Large intestine (tissue), 3 donors: ENCODE results near the gene RNF149. TPM values are rescaled to one million over a fixed set of nuclear protein-coding genes. Genes with fewer than 3 reads are reported as not detected.

Experiments used
- DNase-seq, 2 donors: peaks; one replicate each; pipeline versions ENCODE4 v3.0.0 to v3.0.0-alpha.2; 2013
- H3K27ac ChIP-seq: one replicate; pipeline ENCODE4 v1.5.1; 2013; ENCODE audit warnings: low read length
- H3K27me3 ChIP-seq: 2 replicates; pipeline ENCODE4 v1.6.1; 2013; ENCODE audit warnings: low read length; ENCODE audit not compliant: control insufficient read depth, insufficient read depth
- H3K36me3 ChIP-seq: 2 replicates; pipeline ENCODE4 v1.6.1; 2013; ENCODE audit warnings: low read length; ENCODE audit not compliant: control insufficient read depth, insufficient read depth
- H3K4me1 ChIP-seq: one replicate; pipeline ENCODE4 v1.6.1; 2013; ENCODE audit warnings: low read length; ENCODE audit not compliant: control insufficient read depth, insufficient read depth
- H3K4me3 ChIP-seq: one replicate; pipeline ENCODE4 v1.5.1; 2013; ENCODE audit warnings: low read length
- H3K9me3 ChIP-seq: one replicate; pipeline ENCODE4 v1.6.1; 2013; ENCODE audit warnings: mild to moderate bottlenecking, low read depth, low read length, moderate library complexity; ENCODE audit not compliant: control insufficient read depth
- WGBS: methylation state at CpG from one replicate; pipeline ENCODE4 v1.1.5; 2013; ENCODE audit warnings: low lambda C conversion rate; ENCODE audit not compliant: insufficient coverage; 5-methylcytosine and 5-hydroxymethylcytosine counted together
- polyA plus RNA-seq: library from polyadenylated mRNA; unstranded; fragments of 120-200 nt; gene quantifications from one replicate; pipeline ENCODE4 v1.2.1, GENCODE V29; 2013

RNF149 gene
- polyA plus RNA-seq, 1 donor, result 68.9 TPM

DNA sequence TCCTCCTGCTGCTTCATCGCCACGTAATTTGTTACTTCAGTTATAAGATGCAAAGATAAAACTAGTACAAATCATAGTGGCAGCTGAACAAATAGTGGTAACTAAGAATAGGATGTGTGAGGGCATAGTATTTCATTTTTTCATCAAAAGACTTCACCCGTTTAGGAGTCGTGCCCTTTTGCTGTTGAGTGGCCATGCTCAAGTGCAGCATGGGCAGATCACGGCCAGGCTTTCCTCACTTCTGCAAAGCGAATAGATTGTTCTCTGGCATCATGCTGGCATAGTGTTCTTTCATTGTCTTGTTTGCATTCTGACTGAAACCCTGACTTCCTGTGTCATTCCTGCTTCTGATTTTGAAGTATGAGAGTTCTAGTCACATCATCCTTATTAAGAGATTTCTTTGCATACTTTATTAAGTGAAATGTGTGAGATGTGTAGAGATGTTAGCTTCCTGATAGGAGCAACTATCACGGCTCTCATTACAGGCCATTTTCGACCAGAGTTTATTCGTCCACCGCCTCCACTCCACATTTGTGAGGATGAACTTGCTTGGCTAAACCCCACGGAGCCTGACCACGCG is 44.1 kb downstream of the RNF149 start:
- no peaks in the 10 kb centered on the region for H3K27me3 ChIP-seq
- H3K27ac ChIP-seq, result no peak overlapping the region
- peaks cover 11% of the 10 kb centered on the region for H3K4me1 ChIP-seq
- H3K4me3 ChIP-seq, result no peak overlapping the region
- no peaks in the 10 kb centered on the region for H3K9me3 ChIP-seq
- H3K36me3 ChIP-seq, result peaks cover 60% of the 10 kb centered on the region
- DNase-seq, result no peak
- 80% methylated on average over 1 of the region's 13 CpGs for WGBS

DNA sequence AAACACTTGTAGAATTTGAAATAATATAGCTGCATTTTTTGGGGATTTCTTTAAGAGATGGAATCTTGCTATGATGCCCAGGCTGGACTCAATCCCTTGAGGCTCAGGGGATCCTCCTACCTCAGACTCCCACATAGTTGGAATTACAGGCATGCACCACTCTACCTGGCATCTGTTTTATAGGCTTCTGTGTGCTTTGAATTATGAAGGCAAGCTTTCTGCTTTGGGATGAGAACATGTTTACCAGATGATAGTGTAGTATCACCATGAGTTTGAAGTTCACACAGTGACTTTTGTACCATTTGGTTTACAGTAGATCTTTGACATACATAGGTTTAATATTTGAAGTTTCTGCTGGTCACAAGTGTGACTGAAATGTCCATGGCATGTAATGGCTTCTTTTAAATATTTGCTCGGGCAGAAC is 45.1 kb downstream of the RNF149 start:
- no peaks in the 10 kb centered on the region for H3K9me3 ChIP-seq
- no CpG with 5 or more reads among the region's 1 CpG for WGBS
- H3K4me3 ChIP-seq, result no peak overlapping the region
- H3K4me1 ChIP-seq, result peaks cover 11% of the 10 kb centered on the region
- H3K36me3 ChIP-seq, result peaks cover 62% of the 10 kb centered on the region
- peak overlapping the region; percentile 75 for H3K27ac ChIP-seq
- no peaks in the 10 kb centered on the region for H3K27me3 ChIP-seq
- peak in 1 of 2 donors; percentile 72 for DNase-seq

DNA sequence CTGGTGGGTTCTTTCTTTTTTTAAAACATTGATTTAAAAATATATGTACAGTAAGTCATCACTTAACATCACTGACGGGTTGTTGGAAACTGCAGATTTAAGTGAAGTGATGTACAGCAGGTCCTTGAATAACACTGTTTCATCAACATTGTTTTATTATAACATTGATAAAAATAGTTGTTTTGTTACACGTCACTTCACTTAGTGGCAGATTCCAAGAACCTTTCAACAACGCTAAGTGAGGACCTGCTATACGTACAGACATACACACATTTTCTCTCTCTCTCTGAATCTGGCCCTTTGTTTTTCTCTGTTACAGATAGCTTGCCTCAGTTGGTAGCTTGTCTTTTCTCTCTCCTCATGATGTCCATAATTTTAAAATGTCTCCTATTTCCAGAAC is 46.4 kb downstream of the RNF149 start:
- no CpG with 5 or more reads among the region's 4 CpGs for WGBS
- Histone ChIP-seq H3K9me3 (no peaks in the 10 kb centered on the region), H3K4me1 (peaks cover 11% of the 10 kb centered on the region), H3K4me3 (no peak overlapping the region), H3K36me3 (peaks cover 60% of the 10 kb centered on the region), H3K27me3 (no peaks in the 10 kb centered on the region), H3K27ac (no peak overlapping the region)
- no peak for DNase-seq

DNA sequence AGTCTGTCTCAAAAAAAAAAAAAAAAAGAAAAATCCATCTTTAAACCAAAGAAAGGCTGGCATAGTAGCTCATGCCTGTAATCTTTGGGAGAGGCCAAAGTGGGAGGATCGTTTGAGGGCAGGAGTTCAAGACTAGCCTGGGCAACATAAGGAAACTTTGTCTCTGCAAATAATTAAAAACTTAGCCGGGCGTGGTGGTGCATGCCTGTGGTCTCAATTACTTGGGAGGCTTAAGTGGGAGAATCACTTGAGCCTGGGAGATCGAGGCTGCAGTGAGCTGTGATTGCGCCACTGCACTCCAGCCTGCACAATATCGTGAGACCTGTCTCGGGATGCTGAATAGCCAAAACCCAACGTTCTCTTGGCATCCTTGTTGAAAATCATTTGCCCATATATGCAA is 49.7 kb downstream of the RNF149 start:
- no peak overlapping the region for H3K4me3 ChIP-seq
- H3K27me3 ChIP-seq, result no peaks in the 10 kb centered on the region
- H3K27ac ChIP-seq, result no peak overlapping the region
- H3K36me3 ChIP-seq, result peaks cover 40% of the 10 kb centered on the region
- no peak for DNase-seq
- WGBS, result no CpG with 5 or more reads among the region's 8 CpGs
- no peaks in the 10 kb centered on the region for H3K9me3 ChIP-seq
- peaks cover 11% of the 10 kb centered on the region for H3K4me1 ChIP-seq

DNA sequence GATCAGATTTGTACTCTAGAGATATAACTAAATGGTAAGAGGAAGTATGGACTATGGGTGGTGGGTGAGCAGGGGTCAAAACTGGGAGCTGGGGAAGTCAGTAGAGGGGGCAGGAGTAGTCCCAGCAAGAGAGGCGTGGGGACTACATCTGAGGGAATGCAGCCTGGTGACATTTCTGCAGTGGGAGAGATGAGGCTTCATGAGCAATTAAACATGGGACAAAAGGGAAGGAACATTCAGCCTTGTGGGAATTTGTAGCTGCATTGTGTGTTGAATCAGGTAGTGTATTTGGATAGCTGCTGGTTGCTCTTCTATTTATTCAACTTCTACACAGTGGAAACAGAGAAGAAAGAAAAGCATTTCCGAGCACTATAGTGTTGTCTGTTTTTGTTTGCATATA is 52.2 kb downstream of the RNF149 start:
- no peak overlapping the region for H3K27ac ChIP-seq
- no peak for DNase-seq
- no peak overlapping the region for H3K4me3 ChIP-seq
- H3K36me3 ChIP-seq, result peaks cover 26% of the 10 kb centered on the region
- no peaks in the 10 kb centered on the region for H3K9me3 ChIP-seq
- H3K27me3 ChIP-seq, result no peaks in the 10 kb centered on the region
- peaks cover 11% of the 10 kb centered on the region for H3K4me1 ChIP-seq
- no CpG with 5 or more reads among the region's 2 CpGs for WGBS

DNA sequence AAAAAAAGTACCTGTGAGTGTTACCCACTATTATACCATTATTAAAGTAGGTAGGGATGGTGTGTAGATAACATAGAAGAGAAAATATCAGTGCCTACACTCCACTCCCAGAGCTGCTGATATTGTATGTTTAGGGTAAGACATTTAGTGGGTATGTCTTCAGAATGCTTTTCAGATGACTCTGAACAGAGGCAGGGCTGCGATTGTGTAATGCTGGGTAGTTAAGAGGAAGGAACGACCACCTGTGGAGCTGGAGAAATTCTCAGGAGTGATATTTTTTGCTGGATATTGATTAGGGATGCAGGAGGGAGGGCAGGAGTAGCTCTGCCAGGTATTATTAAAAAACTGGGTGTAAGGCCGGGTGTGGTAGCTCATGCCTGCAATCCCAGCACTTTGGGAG is 53.0 kb downstream of the RNF149 start:
- DNase-seq, result no peak
- WGBS, result 83% methylated on average over 2 of the region's 3 CpGs
- H3K4me1 ChIP-seq, result peaks cover 11% of the 10 kb centered on the region
- no peak overlapping the region for H3K4me3 ChIP-seq
- no peak overlapping the region for H3K27ac ChIP-seq
- H3K9me3 ChIP-seq, result no peaks in the 10 kb centered on the region
- H3K36me3 ChIP-seq, result peaks cover 22% of the 10 kb centered on the region
- H3K27me3 ChIP-seq, result no peaks in the 10 kb centered on the region

DNA sequence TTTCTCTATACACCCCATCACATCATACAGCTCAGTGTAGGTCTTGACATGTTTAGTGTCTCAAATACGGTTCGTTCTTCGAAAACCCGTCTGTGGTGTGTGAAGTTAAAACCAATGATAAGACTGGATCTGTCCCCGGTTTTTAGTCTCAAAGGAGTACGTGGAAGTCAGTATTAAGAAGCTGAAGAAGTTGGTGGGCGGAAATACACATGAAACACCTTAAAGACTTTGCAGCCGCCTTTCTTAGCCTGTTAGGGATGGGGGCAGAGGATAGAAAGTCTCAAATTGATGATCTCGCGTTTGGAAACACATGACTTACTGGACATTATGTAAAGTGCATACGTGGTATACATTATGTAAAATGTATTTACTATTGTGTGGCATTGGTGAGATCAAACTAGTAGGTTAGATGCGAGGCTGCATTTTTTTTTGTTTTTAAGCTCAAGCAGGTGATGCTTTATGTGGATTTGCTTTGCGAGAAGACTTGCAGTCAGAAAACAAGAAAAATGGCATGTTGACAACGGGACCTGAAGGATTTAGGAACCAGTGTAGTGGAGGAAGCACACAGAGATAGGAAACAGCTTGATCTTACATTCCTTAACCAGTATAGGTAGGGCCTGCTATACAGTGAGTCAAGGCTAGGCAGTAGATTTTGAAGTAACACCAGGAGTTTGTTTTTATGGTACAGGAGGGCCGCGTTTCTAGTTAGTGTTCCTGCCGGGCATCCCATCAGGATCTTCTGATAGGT is 54.6 kb downstream of the RNF149 start:
- WGBS, result 16% methylated on average over 5 of the region's 17 CpGs
- no peaks in the 10 kb centered on the region for H3K27me3 ChIP-seq
- H3K4me3 ChIP-seq, result peak overlapping the region; percentile 94
- no peak for DNase-seq
- peaks cover 11% of the 10 kb centered on the region for H3K4me1 ChIP-seq
- peaks cover 11% of the 10 kb centered on the region for H3K36me3 ChIP-seq
- H3K27ac ChIP-seq, result peak overlapping the region; percentile 93
- no peaks in the 10 kb centered on the region for H3K9me3 ChIP-seq

DNA sequence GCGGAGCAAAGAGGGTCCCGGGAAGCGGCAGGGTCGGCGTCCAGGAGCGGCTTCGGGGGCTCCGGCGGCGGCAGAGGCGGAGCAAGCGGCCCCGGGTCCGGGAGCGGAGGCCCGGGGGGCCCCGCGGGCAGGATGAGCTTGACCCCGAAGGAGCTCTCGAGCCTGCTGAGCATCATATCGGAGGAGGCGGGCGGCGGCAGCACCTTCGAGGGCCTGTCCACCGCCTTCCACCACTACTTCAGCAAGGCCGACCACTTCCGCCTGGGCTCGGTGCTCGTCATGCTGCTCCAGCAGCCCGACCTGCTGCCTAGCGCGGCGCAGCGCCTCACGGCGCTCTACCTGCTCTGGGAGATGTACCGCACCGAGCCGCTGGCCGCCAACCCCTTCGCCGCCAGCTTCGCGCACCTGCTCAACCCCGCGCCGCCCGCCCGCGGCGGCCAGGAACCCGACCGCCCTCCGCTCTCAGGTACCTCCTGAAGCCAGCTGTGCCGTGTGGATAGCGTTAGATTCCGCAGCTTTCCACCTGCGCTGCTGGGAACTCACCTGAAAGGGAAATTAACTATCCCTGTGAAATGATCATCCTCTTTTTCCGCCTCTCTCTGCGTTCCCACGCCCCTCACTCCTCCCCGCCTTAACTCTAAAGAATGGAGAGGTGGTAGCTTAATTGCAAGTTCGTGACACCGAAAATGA is 55.3 kb downstream of the RNF149 start:
- Histone ChIP-seq H3K27ac (peak overlapping the region; percentile 93), H3K4me1 (peaks cover 11% of the 10 kb centered on the region), H3K4me3 (peak overlapping the region; percentile 94), H3K36me3 (peaks cover 7% of the 10 kb centered on the region), H3K9me3 (no peaks in the 10 kb centered on the region), H3K27me3 (no peaks in the 10 kb centered on the region)
- DNase-seq, result peak; percentile 61 to 84
- no CpG with 5 or more reads among the region's 65 CpGs for WGBS

DNA sequence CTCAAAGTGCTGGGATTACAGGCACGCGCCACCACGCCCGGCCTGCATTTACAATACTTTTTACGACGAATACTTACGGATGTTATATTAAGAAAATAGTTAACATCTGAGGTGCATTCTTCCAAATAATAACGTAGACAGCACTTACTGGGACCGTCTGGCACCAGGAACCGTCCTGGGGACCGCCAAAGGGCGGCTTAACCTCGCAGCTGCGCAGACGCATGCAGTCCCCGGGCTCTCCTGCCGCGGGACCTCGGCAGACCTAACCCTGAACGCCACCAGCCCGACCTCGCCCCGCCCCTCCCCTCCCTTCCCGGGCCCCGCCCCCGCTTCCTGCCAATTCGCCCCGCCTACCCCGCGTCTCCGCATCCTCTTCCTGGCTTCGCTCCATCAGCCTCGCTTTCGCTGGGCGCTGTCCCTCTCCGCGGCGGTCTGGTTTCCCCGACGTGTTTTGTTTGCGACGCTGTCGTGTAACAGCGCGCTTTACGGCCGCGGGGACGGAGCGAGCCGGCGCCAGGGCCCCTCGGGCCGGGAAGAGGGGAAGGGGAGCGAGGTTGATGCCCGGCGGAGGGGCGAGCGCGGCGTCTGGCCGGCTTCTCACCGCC is 56.0 kb downstream of the RNF149 start, which contains the start of gene CNOT11:
TSS of gene CNOT11 (plus strand) at position 479 of the 605 bp plus-strand sequence. CDS start at position 558, 79 bp downstream.
- no CpG with 5 or more reads among the region's 63 CpGs for WGBS
- peak; percentile 98 to 99 for DNase-seq
- H3K9me3 ChIP-seq, result no peaks in the 10 kb centered on the region
- H3K27ac ChIP-seq, result peak within 1 kb of the TSS; percentile 93
- H3K4me3 ChIP-seq, result peak within 1 kb of the TSS; percentile 94
- peaks cover 11% of the 10 kb centered on the region for H3K4me1 ChIP-seq
- no peaks in the 10 kb centered on the region for H3K27me3 ChIP-seq
- H3K36me3 ChIP-seq, result peaks cover 2% of the 10 kb centered on the region

DNA sequence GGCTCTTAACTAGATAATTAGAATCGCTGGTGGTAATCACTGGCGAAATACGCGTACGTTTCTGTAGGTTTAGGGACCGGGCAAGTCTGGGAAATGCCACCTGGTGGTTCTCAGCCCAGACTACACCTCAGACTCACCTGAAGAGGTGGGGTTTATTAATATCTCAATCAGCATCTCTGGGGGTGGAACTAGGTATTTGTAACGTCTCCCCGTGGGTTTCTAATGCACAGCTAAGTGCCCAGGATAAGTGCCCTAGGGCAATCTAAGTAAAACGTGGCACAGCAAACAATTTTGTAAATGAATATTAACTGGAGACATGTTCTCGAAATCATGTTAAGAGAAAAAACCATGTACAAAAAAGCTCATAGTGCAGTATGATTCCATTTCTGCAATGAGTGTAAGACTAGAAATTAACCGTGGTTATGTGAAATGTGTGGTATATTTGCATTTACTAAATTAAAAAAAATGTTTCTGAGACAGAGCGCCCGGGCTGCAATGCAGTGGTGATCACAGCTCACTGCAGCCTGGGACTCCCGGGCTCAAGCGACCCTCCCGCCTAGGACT is 56.6 kb downstream of the RNF149 start:
- Histone ChIP-seq H3K27ac (peak overlapping the region; percentile 87), H3K4me3 (peak overlapping the region; percentile 62), H3K36me3 (peaks cover 2% of the 10 kb centered on the region), H3K27me3 (no peaks in the 10 kb centered on the region), H3K4me1 (peaks cover 11% of the 10 kb centered on the region), H3K9me3 (no peaks in the 10 kb centered on the region)
- peak; percentile 51 to 78 for DNase-seq
- 11% methylated on average over 3 of the region's 16 CpGs for WGBS
